ENCODE measurements around the gene POU2AF2.

Gene POU2AF2

GRCh38 chr11:111300569-111300968 lies 55.0 kb downstream of the POU2AF2 start:
- Histone ChIP-seq H3K9ac (ENCODE audit: low read length in 5 of 5) (no peak overlapping the region), H3K27ac (ENCODE audit: low read depth, low read length) (no peak overlapping the region), H3K9me3 (ENCODE audit: control insufficient read depth in 5 of 5, low read length in 5 of 5) (no peaks in the 10 kb centered on the region), H3K4me3 (ENCODE audit: low read depth in 1 of 5, low read length in 5 of 5) (no peak overlapping the region), H3K36me3 (ENCODE audit: control insufficient read depth in 5 of 5, insufficient read depth in 5 of 5, low read length in 5 of 5) (no peaks in the 10 kb centered on the region), H3K27me3 (ENCODE audit: control insufficient read depth in 5 of 5, insufficient read depth in 4 of 5, low read length in 5 of 5) (peaks cover 0 to 9% (median 0%) of the 10 kb centered on the region in 5 donors), H3K4me1 (ENCODE audit: control insufficient read depth in 5 of 5, insufficient read depth in 5 of 5, low read length in 5 of 5) (peaks cover 2 to 38% (median 30%) of the 10 kb centered on the region in 5 donors)

- Histone ChIP-seq H3K9me3 (ENCODE audit: control insufficient read depth in 5 of 5, low read length in 5 of 5) (no peaks in the 10 kb centered on the region), H3K9ac (ENCODE audit: low read length in 5 of 5) (no peak overlapping the region), H3K36me3 (ENCODE audit: control insufficient read depth in 5 of 5, insufficient read depth in 5 of 5, low read length in 5 of 5) (no peaks in the 10 kb centered on the region), H3K4me1 (ENCODE audit: control insufficient read depth in 5 of 5, insufficient read depth in 5 of 5, low read length in 5 of 5) (peaks cover 2 to 38% (median 30%) of the 10 kb centered on the region in 5 donors), H3K27me3 (ENCODE audit: control insufficient read depth in 5 of 5, insufficient read depth in 4 of 5, low read length in 5 of 5) (peaks cover 0 to 9% (median 0%) of the 10 kb centered on the region in 5 donors), H3K27ac (ENCODE audit: low read depth, low read length) (no peak overlapping the region), H3K4me3 (ENCODE audit: low read depth in 1 of 5, low read length in 5 of 5) (no peak overlapping the region)
Measured at GRCh38 chr11:111301004-111301841, 55.7 kb downstream of the POU2AF2 start.

GRCh38 chr11:111301842-111302118 lies 56.3 kb downstream of the POU2AF2 start:
- peaks cover 2 to 38% (median 30%) of the 10 kb centered on the region in 5 donors for H3K4me1 ChIP-seq (ENCODE audit: control insufficient read depth in 5 of 5, insufficient read depth in 5 of 5, low read length in 5 of 5)
- no peak overlapping the region for H3K27ac ChIP-seq (ENCODE audit: low read depth, low read length)
- peaks cover 0 to 9% (median 0%) of the 10 kb centered on the region in 5 donors for H3K27me3 ChIP-seq (ENCODE audit: control insufficient read depth in 5 of 5, insufficient read depth in 4 of 5, low read length in 5 of 5)
- H3K4me3 ChIP-seq (ENCODE audit: low read depth in 1 of 5, low read length in 5 of 5) = no peak overlapping the region
- H3K36me3 ChIP-seq (ENCODE audit: control insufficient read depth in 5 of 5, insufficient read depth in 5 of 5, low read length in 5 of 5) = no peaks in the 10 kb centered on the region
- H3K9ac ChIP-seq (ENCODE audit: low read length in 5 of 5) = no peak overlapping the region
- no peaks in the 10 kb centered on the region for H3K9me3 ChIP-seq (ENCODE audit: control insufficient read depth in 5 of 5, low read length in 5 of 5)

- Histone ChIP-seq H3K4me1 (ENCODE audit: control insufficient read depth in 5 of 5, insufficient read depth in 5 of 5, low read length in 5 of 5) (peaks cover 2 to 38% (median 30%) of the 10 kb centered on the region in 5 donors), H3K27ac (ENCODE audit: low read depth, low read length) (no peak overlapping the region), H3K9ac (ENCODE audit: low read length in 5 of 5) (no peak overlapping the region), H3K27me3 (ENCODE audit: control insufficient read depth in 5 of 5, insufficient read depth in 4 of 5, low read length in 5 of 5) (peaks cover 0 to 10% (median 0%) of the 10 kb centered on the region in 5 donors), H3K9me3 (ENCODE audit: control insufficient read depth in 5 of 5, low read length in 5 of 5) (no peaks in the 10 kb centered on the region), H3K4me3 (ENCODE audit: low read depth in 1 of 5, low read length in 5 of 5) (no peak overlapping the region), H3K36me3 (ENCODE audit: control insufficient read depth in 5 of 5, insufficient read depth in 5 of 5, low read length in 5 of 5) (no peaks in the 10 kb centered on the region)
Measured at GRCh38 chr11:111302298-111302697, 56.8 kb downstream of the POU2AF2 start.

GRCh38 chr11:111303461-111303860 lies 57.9 kb downstream of the POU2AF2 start:
- no peak overlapping the region for H3K27ac ChIP-seq (ENCODE audit: low read depth, low read length)
- no peaks in the 10 kb centered on the region for H3K36me3 ChIP-seq (ENCODE audit: control insufficient read depth in 5 of 5, insufficient read depth in 5 of 5, low read length in 5 of 5)
- peaks cover 2 to 35% (median 25%) of the 10 kb centered on the region in 5 donors for H3K4me1 ChIP-seq (ENCODE audit: control insufficient read depth in 5 of 5, insufficient read depth in 5 of 5, low read length in 5 of 5)
- no peak overlapping the region for H3K9ac ChIP-seq (ENCODE audit: low read length in 5 of 5)
- no peaks in the 10 kb centered on the region for H3K9me3 ChIP-seq (ENCODE audit: control insufficient read depth in 5 of 5, low read length in 5 of 5)
- H3K27me3 ChIP-seq (ENCODE audit: control insufficient read depth in 5 of 5, insufficient read depth in 4 of 5, low read length in 5 of 5) = peaks cover 0 to 13% (median 0%) of the 10 kb centered on the region in 5 donors
- H3K4me3 ChIP-seq (ENCODE audit: low read depth in 1 of 5, low read length in 5 of 5) = no peak overlapping the region

- H3K36me3 ChIP-seq (ENCODE audit: control insufficient read depth in 5 of 5, insufficient read depth in 5 of 5, low read length in 5 of 5) = no peaks in the 10 kb centered on the region
- H3K9me3 ChIP-seq (ENCODE audit: control insufficient read depth in 5 of 5, low read length in 5 of 5) = no peaks in the 10 kb centered on the region
- no peak overlapping the region for H3K27ac ChIP-seq (ENCODE audit: low read depth, low read length)
- H3K4me1 ChIP-seq (ENCODE audit: control insufficient read depth in 5 of 5, insufficient read depth in 5 of 5, low read length in 5 of 5) = peaks cover 2 to 22% (median 10%) of the 10 kb centered on the region in 5 donors
- no peak overlapping the region for H3K9ac ChIP-seq (ENCODE audit: low read length in 5 of 5)
- peaks cover 0 to 4% (median 0%) of the 10 kb centered on the region in 5 donors for H3K27me3 ChIP-seq (ENCODE audit: control insufficient read depth in 5 of 5, insufficient read depth in 4 of 5, low read length in 5 of 5)
- H3K4me3 ChIP-seq (ENCODE audit: low read depth in 1 of 5, low read length in 5 of 5) = no peak overlapping the region
Measured at GRCh38 chr11:111305162-111305802, 59.8 kb downstream of the POU2AF2 start.

GRCh38 chr11:111305876-111306275 lies 60.4 kb downstream of the POU2AF2 start:
- Histone ChIP-seq H3K4me1 (ENCODE audit: control insufficient read depth in 5 of 5, insufficient read depth in 5 of 5, low read length in 5 of 5) (peaks cover 2 to 22% (median 10%) of the 10 kb centered on the region in 5 donors), H3K4me3 (ENCODE audit: low read depth in 1 of 5, low read length in 5 of 5) (no peak overlapping the region), H3K27ac (ENCODE audit: low read depth, low read length) (no peak overlapping the region)

GRCh38 chr11:111306321-111306720 lies 60.8 kb downstream of the POU2AF2 start:
- no peaks in the 10 kb centered on the region for H3K36me3 ChIP-seq (ENCODE audit: control insufficient read depth in 5 of 5, insufficient read depth in 5 of 5, low read length in 5 of 5)
- H3K4me3 ChIP-seq (ENCODE audit: low read depth in 1 of 5, low read length in 5 of 5) = no peak overlapping the region
- no peaks in the 10 kb centered on the region for H3K9me3 ChIP-seq (ENCODE audit: control insufficient read depth in 5 of 5, low read length in 5 of 5)
- H3K27me3 ChIP-seq (ENCODE audit: control insufficient read depth in 5 of 5, insufficient read depth in 4 of 5, low read length in 5 of 5) = peaks cover 0 to 4% (median 0%) of the 10 kb centered on the region in 5 donors
- peaks cover 2 to 20% (median 10%) of the 10 kb centered on the region in 5 donors for H3K4me1 ChIP-seq (ENCODE audit: control insufficient read depth in 5 of 5, insufficient read depth in 5 of 5, low read length in 5 of 5)
- H3K9ac ChIP-seq (ENCODE audit: low read length in 5 of 5) = no peak overlapping the region
- no peak overlapping the region for H3K27ac ChIP-seq (ENCODE audit: low read depth, low read length)

More at GRCh38 chr11:111305876-111306275, 60.4 kb downstream of the POU2AF2 start:
- Histone ChIP-seq H3K9ac (ENCODE audit: low read length in 5 of 5) (no peak overlapping the region), H3K36me3 (ENCODE audit: control insufficient read depth in 5 of 5, insufficient read depth in 5 of 5, low read length in 5 of 5) (no peaks in the 10 kb centered on the region), H3K9me3 (ENCODE audit: control insufficient read depth in 5 of 5, low read length in 5 of 5) (no peaks in the 10 kb centered on the region), H3K27me3 (ENCODE audit: control insufficient read depth in 5 of 5, insufficient read depth in 4 of 5, low read length in 5 of 5) (peaks cover 0 to 4% (median 0%) of the 10 kb centered on the region in 5 donors)

GRCh38 chr11:111307472-111308108 lies 62.1 kb downstream of the POU2AF2 start:
- Histone ChIP-seq H3K9ac (ENCODE audit: low read length in 5 of 5) (no peak overlapping the region), H3K27me3 (ENCODE audit: control insufficient read depth in 5 of 5, insufficient read depth in 4 of 5, low read length in 5 of 5) (peaks cover 0 to 4% (median 0%) of the 10 kb centered on the region in 5 donors), H3K36me3 (ENCODE audit: control insufficient read depth in 5 of 5, insufficient read depth in 5 of 5, low read length in 5 of 5) (no peaks in the 10 kb centered on the region), H3K4me1 (ENCODE audit: control insufficient read depth in 5 of 5, insufficient read depth in 5 of 5, low read length in 5 of 5) (peaks cover 2 to 11% (median 4%) of the 10 kb centered on the region in 5 donors), H3K9me3 (ENCODE audit: control insufficient read depth in 5 of 5, low read length in 5 of 5) (no peaks in the 10 kb centered on the region), H3K27ac (ENCODE audit: low read depth, low read length) (no peak overlapping the region), H3K4me3 (ENCODE audit: low read depth in 1 of 5, low read length in 5 of 5) (no peak overlapping the region)

GRCh38 chr11:111308140-111308539 lies 62.6 kb downstream of the POU2AF2 start:
- no peaks in the 10 kb centered on the region for H3K36me3 ChIP-seq (ENCODE audit: control insufficient read depth in 5 of 5, insufficient read depth in 5 of 5, low read length in 5 of 5)
- H3K9ac ChIP-seq (ENCODE audit: low read length in 5 of 5) = no peak overlapping the region
- H3K27ac ChIP-seq (ENCODE audit: low read depth, low read length) = no peak overlapping the region
- no peaks in the 10 kb centered on the region for H3K9me3 ChIP-seq (ENCODE audit: control insufficient read depth in 5 of 5, low read length in 5 of 5)
- peaks cover 2 to 7% (median 4%) of the 10 kb centered on the region in 5 donors for H3K4me1 ChIP-seq (ENCODE audit: control insufficient read depth in 5 of 5, insufficient read depth in 5 of 5, low read length in 5 of 5)
- no peak overlapping the region for H3K4me3 ChIP-seq (ENCODE audit: low read depth in 1 of 5, low read length in 5 of 5)
- H3K27me3 ChIP-seq (ENCODE audit: control insufficient read depth in 5 of 5, insufficient read depth in 4 of 5, low read length in 5 of 5) = peaks cover 0 to 4% (median 0%) of the 10 kb centered on the region in 5 donors

All from subcutaneous abdominal adipose tissue (tissue), 5 donors.